GM12873 (cell line): ENCODE data around the gene TBC1D3B.

Source experiments
- TF ChIP-seq, protein P1 (sequence below): IDR thresholded peaks from 2 replicates; pipeline ENCODE4 v1.5.1; 2012; ENCODE audit warnings: low read depth, mild to moderate bottlenecking, moderate library complexity, low read length, control low read depth; ENCODE audit not compliant: insufficient read depth; ENCODE audit errors: missing control alignments

The TBC1D3B gene

DNA sequence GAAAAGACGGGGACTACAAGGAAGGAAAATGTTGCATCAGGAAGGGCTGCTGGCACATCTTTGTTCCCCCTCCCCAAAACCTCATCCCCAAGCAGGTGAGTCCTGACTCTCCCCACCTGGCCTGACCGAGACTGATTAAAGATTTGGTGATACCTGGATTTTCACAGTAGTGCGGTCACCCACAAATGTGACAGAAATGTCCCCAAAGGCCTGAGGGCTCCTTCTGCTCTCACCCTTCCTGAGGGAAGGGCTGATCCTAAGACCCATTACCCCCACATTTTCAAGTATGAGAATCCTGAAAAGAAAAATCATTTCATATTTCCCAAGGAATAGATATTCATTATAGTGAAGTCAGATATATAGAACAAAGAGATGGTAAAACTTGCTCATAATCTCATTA is 28.8 kb downstream of the TBC1D3B start:
- TF ChIP-seq, protein P1, sequence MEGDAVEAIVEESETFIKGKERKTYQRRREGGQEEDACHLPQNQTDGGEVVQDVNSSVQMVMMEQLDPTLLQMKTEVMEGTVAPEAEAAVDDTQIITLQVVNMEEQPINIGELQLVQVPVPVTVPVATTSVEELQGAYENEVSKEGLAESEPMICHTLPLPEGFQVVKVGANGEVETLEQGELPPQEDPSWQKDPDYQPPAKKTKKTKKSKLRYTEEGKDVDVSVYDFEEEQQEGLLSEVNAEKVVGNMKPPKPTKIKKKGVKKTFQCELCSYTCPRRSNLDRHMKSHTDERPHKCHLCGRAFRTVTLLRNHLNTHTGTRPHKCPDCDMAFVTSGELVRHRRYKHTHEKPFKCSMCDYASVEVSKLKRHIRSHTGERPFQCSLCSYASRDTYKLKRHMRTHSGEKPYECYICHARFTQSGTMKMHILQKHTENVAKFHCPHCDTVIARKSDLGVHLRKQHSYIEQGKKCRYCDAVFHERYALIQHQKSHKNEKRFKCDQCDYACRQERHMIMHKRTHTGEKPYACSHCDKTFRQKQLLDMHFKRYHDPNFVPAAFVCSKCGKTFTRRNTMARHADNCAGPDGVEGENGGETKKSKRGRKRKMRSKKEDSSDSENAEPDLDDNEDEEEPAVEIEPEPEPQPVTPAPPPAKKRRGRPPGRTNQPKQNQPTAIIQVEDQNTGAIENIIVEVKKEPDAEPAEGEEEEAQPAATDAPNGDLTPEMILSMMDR, result no peak

GRCh38 chr17:36144981-36145729 is 31.3 kb downstream of the TBC1D3B start:
- TF ChIP-seq, protein P1, result no peak

DNA sequence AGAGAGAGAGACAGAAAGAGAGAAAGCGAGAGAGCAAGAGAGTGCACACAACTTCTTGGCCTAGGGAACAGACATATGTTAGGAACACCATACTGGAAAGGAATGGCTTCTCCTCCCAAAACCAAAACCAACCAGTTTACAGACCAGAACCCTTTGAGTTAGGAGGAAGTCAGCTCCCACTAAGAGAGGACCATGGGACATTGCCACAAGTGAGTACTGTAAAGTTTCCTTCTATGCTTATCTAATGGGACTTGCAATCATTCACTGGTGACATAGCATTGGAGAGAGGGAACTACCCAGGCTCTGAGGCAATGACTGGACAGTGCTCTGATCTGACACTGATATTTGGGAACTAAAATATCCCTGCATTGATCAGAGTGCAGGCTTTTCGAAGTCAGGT is 32.4 kb downstream of the TBC1D3B start:
- TF ChIP-seq, protein P1, result no peak

DNA sequence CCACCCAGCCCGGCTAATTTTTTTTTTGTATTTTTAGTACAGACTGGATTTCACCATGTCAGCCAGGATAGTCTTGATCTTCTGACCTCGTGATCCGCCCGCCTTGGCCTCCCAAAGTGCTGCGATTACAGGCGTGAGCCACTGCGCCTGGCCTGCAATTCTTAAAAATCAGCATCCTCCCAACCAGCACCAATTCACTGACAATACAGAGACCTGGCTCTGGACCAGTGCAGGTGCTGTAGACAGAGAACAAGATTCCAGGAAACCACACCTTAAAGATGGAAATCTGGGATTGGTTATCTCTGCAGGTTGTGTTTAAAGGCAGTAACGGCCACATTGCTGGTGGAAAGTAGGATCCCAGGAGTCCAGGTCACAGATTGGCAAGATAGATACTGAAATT is 33.6 kb downstream of the TBC1D3B start:
- TF ChIP-seq, protein P1, result no peak

- TF ChIP-seq, protein P1, result no peak
These were observed 34.2 kb downstream of the TBC1D3B start for GRCh38 chr17:36142235-36142634.

DNA sequence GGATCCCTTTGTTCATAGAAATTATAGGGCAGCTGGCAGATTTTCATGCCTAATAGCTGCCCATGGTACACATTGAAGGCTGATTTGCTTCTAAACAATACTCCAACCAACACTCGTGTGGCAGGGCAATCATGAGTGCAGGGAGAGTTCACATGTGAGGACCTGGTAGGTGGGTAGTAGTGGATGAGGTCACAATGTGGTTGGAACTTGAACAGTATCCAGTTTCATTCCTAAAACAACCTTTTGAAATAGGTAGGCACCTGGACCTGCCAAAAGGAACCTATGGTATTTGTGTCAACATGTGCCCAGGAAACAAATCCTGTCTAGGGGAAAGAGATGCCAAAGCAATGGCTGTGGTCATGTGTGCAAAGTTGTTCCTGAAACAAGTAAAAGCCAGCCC is 40.0 kb downstream of the TBC1D3B start:
- TF ChIP-seq, protein P1, result no peak

- TF ChIP-seq, protein P1, result no peak
These were observed 40.4 kb downstream of the TBC1D3B start for GRCh38 chr17:36136036-36136435.
